GM10266 (cell line): Measurements from ENCODE around the gene SREK1IP1.
"Not testable (repeated sequence)": the region's sequence is repeated elsewhere in the genome, so short reads cannot be mapped to it uniquely, and the experiment has no call there.

Experiments used
- DNase-seq: peaks from one replicate; pipeline ENCODE4 v3.0.0; 2012; ENCODE audit errors: extremely low spot score
- TF ChIP-seq, protein P1 (sequence below): IDR thresholded peaks from 2 replicates; pipeline ENCODE4 v1.5.1; 2012; ENCODE audit warnings: mild to moderate bottlenecking, low read depth; ENCODE audit not compliant: control insufficient read depth, insufficient read depth; ENCODE audit errors: missing control alignments

The SREK1IP1 gene

GRCh38 chr5:64746446-64746845 is 22.0 kb downstream of the SREK1IP1 start:
- no peak for DNase-seq
- TF ChIP-seq, protein P1, sequence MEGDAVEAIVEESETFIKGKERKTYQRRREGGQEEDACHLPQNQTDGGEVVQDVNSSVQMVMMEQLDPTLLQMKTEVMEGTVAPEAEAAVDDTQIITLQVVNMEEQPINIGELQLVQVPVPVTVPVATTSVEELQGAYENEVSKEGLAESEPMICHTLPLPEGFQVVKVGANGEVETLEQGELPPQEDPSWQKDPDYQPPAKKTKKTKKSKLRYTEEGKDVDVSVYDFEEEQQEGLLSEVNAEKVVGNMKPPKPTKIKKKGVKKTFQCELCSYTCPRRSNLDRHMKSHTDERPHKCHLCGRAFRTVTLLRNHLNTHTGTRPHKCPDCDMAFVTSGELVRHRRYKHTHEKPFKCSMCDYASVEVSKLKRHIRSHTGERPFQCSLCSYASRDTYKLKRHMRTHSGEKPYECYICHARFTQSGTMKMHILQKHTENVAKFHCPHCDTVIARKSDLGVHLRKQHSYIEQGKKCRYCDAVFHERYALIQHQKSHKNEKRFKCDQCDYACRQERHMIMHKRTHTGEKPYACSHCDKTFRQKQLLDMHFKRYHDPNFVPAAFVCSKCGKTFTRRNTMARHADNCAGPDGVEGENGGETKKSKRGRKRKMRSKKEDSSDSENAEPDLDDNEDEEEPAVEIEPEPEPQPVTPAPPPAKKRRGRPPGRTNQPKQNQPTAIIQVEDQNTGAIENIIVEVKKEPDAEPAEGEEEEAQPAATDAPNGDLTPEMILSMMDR, result no peak

- peak; percentile 9 for DNase-seq
- TF ChIP-seq, protein P1, result no peak
Measured at GRCh38 chr5:64744914-64745313, 23.6 kb downstream of the SREK1IP1 start.

DNA sequence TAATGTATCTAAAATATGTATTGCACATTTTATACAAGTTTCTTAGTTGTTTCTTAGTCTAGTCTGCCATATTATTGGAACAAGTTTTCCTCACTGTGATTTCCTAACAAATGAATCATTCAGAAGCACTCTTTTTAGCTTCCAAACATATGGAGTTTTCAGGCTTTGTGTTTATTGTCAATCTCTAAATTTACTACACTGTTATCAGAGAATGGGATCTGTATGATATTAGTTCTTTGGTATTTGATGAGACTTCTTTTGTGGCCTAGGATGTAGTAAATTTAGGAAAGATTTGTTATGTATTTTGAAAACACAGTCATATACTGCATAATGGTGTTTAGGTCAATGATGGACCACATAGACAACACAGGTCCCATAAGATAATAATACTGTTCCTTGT is 25.7 kb downstream of the SREK1IP1 start:
- TF ChIP-seq, protein P1, result no peak
- DNase-seq, result no peak

DNA sequence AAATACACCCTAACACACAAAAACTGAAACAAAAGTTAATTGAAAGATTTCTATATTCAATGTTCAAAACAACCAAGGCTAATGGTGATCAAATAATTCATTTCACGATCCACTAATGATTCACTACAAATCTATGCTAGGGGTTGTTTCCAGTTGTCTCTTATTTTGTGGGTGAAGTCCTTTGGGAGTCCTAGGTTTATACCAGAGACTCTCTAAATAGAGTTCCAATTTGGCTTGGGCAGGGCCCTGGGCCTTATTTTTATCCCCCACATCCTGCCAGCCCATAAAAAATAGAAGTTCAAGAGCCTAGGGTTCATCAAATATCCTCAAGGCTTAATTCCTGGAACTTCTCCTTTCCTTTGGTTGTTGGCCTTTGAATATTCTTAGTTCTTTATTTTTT is 26.1 kb downstream of the SREK1IP1 start:
- TF ChIP-seq, protein P1, result no peak
- DNase-seq, result no peak

DNA sequence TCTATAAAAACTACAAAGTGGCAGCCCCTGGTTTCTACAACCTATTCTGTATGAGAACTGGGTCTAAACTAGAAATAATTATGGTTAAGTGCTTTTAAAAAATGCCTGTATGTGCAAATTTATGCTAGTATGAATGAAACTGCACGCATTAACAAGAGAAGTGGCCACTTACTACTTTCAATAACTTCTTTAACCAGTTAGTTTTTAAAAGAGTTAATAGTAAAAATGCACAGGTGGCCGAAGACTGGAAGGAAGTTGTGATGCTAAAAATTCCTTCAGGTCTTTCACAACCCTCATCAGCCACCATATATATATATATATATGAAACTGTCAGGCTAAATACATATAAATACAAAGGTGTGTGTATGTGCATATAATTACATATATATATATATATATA is 41.3 kb downstream of the SREK1IP1 start:
- TF ChIP-seq, protein P1, result no peak
- no peak for DNase-seq

DNA sequence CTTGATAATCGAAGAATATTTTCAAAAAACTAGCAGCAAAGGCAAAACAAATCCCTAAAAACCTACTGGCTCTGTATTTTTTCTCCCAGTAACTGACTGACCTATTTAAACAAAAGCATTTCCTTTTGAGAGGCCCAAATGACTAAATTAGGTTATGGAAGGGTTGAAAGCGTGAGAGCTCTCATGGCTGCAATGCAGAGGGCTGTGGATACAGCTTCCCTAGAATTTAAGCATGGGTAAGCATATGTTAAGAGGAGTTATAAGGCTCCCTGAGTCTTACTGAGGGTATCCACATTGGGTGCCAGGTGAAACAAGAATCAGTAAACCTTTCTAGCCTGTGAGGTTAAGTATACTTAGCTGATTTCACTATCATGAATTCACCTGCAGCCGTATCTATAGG is 45.9 kb downstream of the SREK1IP1 start:
- no peak for DNase-seq
- TF ChIP-seq, protein P1, result no peak

DNA sequence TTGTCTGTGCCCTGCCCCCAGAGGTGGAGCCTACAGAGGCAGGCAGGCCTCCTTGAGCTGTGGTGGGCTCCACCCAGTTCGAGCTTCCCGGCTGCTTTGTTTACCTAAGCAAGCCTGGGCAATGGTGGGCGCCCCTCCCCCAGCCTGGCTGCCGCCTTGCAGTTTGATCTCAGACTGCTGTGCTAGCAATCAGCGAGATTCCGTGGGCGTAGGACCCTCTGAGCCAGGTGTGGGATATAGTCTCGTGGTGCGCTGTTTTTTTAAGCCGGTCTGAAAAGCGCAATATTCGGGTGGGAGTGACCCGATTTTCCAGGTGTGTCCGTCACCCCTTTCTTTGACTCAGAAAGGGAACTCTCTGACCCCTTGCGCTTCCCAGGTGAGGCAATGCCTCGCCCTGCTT is 54.0 kb downstream of the SREK1IP1 start:
- not testable (repeated sequence) for DNase-seq

DNA sequence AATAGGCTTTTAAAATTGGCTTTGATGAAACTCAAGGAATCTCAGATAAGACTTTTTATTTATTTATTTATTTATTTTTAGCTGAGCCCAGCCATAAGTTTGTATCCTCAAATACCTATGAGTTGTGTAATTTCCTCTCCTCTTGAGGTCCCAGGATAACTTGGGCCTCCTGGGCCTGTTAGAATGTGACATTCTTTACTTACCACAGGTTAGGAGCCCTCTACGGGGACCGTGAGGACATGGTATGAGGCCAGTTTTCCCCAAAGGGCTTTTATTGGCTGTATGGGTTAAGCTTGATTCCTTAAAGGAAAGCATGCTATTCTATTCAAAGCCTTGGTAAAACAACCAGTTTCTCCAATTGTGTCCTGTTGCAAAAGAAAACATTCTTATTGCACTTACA is 61.3 kb downstream of the SREK1IP1 start:
- TF ChIP-seq, protein P1, result no peak
- DNase-seq, result no peak

- DNase-seq, result not testable (repeated sequence)
Measured at GRCh38 chr5:64706074-64706473, 62.4 kb downstream of the SREK1IP1 start.
